ENCODE results near the gene SMIM43.
"Not testable (repeated sequence)": the region's sequence is repeated elsewhere in the genome, so short reads cannot be mapped to it uniquely, and the experiment has no call there.

SMIM43 gene

DNA sequence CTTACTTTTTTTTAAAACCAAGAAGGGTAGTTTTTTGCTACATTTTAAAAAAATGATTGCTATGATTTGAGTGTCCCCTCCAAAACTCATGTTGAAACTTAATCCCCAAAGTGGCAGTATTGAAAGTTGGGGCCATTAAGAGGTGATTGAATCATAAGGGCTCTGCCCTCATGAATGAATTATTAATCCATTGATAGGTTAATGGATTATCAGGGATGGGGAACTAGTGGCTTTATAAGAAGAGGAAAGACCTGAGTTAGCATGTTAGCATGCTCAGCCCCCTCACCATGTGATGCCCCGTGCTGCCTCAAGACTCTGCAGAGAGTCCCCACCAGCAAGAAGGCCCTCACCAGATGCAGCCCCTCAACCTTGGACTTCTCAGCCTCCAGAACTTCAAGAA lies 31.0 kb downstream of the SMIM43 start:
- DNase-seq = no peak

DNA sequence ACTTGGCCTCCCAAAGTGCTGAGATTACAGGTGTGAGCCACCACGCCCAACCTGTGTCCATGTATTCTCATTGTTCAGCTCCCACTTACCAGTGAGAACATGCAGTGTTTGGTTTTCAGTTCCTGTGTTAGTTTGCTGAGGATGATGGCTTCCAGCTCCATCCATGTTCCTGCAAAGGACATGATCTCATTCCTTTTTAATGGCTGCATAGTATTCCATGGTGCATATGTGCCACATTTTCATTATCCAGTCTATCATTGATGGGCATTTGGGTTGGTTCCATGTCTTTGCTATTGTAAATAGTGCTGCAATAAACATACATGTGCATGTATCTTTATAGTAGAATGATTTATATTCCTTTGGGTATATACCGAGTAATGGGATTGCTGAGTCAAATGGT lies 35.2 kb downstream of the SMIM43 start:
- not testable (repeated sequence) for DNase-seq

DNA sequence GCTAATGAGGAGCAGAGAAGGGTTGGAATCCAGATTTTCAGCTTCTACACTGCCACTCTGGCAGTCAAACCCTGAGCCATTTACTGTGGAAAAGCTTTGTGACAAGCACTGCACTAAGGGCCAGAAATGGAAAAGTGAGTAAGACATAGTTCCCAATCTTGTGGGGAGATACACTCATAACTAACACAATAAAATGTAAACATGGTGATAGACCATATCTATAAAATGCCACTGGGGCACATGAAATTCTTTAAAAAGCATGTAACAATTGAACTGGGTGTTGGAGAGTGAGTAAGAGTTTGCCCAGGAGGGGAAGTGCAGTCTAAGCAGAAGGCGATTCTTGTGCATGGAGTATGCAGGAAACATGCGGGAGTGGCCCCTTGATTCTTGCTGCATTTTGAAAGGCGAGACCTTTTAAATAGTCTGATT lies 36.2 kb downstream of the SMIM43 start:
- DNase-seq = no peak

DNA sequence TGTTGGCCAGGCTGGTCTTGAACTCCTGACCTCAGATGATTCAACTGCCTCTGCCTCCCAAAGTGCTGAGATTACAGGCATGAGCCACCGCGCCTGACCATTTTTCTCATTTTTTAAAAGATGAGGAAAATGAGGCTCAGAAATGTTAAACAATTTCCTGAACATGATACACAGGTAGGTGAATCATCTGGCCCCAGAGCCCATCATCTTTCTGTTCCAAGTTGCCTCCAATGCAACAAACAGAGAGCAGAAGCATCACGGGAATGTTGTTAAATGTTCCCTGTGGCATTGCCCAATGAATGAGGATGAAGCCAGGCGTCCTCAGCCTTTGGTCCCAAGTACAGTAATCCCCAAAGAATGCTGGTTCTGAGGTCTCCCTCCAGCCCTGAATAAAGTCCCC lies 36.9 kb downstream of the SMIM43 start:
- no peak for DNase-seq

DNA sequence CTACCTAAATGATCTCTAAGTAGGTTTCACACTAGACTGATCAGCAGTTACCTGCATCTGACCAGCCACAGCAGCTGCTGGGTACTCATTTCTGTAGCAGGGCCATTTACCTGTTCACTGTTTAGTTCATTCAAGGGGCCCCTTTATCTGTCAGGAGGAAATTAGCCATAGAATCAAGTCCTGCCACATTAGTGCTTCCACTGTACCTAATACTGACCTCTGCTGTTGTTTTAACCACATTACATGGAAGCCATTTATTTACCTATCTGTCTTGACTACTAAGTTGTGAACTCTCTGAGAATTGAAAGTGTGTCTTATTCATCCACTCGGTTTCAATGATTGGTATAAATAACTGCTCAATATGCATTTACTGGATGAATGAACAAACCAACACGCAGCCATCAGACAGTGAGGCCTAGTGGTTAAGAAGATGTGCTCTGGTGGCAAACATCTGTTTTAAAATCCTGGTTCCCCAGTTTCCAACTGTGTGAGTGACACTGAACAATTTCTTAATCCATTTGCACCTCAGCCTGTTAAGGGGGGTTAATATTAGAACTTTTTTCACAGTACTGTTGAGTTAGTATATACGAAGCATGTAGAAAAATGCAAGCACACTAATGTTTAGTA lies 38.2 kb downstream of the SMIM43 start:
- DNase-seq = peak; percentile 44

DNA sequence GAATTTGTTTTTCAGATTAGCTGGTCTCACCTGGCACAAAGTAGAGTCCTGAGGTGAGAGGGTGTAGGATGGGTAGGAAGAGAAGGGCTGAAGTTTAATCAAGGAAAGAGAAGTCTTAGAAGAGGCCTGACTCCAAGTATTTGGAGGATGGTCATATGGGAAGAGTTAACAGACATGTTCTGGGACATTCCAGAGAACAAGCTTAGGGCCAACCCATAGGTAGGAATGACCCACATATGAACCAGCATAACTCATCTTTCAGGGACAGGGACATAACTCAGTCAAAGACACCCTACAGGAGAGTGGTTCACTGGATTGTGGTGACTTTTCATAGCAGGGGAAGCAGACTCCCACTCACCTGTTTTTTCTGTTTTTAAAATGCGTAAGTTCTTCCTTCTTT lies 40.3 kb downstream of the SMIM43 start:
- no peak for DNase-seq

DNA sequence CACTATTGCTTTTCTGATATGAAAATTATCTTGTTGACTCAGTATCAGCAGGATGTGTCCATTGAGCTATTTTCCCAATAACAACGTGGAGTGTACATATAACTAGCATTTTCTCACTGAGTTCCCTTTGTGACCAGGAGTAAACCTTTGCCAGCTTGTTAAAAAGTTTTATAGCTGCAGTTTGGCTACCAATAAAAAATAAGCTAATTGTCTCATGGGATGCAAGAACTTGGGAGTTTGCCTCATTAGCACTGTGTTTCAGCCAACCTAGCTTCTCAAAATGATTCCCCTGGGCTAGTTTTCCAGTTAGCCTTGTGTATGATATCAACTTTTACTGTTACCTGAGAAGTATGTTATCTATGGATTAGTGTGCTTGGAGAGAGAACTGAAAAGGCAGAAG lies 43.3 kb downstream of the SMIM43 start:
- DNase-seq = no peak

DNA sequence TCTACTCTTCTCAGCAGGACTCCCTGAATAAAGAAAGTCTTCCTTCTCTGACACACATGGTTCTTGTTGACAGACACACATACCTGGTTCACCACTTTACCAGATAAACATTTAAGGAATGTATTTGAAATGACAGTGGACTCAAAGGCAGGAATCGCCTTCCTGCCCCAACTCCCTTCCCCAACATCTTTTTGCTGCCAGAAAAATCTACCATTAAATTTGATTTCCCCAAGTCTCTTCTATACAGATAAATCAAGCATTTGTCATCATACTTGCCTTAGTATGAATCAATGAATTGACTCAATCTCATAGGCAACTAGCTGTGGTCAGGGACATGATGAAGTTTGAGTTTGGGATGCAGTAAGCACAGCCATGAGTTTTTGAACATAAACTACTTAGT lies 44.9 kb downstream of the SMIM43 start:
- no peak for DNase-seq

DNA sequence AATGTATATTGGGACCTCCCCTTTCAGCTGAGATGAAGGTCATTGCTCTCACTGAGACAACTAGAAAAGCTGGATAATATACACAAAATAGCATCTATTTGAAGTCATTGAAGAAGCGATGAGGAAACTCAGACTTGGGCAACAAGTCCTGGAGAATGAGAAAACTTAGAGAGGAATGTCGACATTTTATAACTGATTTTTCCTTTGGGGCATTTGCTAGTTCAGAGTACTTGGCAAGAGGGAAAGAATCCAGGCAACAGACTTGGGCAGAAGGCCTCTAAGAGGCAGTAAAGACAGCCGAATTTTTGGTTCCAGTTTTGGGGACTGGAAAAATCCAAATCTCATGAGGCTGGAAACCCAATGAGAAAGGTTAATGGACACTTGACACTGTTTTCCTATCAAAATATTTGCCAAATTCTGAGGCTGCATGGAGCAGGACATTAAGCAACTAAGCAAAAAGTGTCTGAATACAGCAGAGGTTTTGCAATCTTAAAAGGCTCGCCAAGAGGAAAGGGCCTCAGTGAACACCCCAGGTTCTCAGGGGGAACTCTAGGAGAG lies 47.2 kb downstream of the SMIM43 start:
- no peak for DNase-seq

DNA sequence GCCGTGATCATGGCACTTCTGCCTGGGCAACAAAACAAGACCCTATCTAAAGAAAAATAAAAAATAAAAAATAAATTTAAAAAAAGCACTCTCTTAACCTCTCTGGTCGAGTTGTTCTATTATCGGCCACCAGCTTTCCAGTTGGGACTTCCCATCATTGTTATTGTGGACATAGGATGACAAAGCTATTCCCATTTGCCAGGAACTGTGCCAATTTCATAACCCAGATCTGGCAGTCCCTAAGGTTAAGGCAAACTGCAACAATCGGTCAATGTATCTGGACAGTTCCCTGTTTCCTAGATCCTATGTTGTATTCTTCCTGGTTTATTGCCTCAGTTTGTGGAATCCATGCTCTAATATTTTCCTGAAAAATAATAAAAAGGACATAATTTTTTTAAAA lies 50.4 kb downstream of the SMIM43 start:
- DNase-seq = no peak

DNA sequence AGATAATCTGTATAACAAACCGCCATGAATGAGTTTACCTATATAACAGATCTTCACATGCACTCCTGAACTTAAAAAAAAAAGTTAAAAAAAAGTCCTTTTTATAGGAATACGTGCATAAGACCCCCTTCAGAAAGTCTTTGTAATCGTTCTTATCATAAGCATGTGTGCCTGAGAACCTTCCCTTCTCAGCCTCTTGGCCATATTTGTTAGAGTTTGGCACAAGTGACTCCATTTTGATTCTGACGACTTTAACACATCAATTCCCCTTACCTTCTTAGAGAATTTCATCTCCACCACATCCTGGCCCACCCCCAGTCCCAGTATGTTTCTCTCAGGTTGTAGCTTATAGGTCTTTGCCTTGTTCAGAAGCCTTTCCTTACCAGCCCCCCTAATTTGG lies 52.2 kb downstream of the SMIM43 start:
- DNase-seq = no peak

DNA sequence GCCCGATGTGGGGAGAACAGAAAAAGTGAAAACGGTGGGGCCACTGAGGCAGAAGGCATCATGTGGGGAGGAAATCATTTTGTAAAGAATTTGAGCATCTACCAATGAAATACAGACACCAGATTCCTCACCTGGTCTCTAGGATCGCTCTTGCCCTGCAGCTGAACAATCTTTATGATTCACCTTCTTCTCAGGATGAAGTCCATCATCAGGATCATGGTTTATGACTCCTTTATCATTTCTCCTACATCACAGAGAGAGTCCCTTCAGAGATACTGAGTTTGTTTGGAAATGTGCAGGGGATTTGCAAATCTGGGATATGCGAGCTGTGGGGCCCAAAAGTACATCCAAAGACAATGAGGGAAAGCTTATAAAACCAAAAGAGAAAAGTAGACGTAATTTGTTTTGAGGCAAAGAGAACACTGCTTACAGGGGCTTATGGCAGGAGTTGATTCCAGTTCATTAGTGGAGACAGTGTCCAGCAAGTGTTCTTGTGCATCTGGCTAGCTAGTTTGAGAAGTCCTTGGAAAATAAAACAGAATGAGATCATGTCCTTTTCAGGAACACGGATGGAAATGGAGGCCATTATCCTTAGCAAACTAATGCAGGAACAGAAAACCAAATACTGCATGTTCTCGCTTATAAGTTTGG lies 52.8 kb downstream of the SMIM43 start:
- DNase-seq = no peak

DNA sequence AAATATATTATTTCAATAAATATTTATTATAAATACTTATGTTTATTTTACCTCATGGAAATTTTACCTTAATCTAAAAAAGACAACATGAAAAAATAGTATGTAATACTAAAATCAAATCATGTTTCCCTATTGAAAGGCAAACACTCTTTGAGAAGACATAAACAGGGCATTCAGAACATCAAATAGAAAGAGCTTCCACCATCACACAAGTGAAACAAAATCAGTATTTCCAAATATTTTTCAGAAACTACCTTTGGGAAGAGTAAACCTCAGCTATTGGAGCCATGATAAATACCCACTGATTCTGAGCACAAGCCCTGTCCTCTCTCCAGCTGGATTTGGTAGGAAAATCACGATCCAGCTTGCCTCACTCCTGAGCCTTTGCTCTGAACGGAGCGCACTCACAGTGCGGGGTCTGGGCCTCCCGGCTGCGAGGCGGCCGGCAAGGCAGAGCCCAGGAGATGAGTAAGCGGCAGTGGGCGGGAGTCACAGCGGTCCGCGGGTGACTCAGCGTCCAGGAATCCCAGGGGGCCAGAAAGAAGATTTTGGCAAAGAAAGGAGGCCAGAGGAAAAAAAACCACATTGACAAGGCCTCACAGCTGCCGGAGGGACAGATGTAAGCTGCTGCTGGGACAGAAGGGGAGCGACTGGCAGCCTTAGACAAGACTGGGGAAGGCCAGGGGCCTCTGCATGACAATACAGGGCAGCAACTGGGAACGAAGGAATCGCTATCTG lies 53.5 kb downstream of the SMIM43 start:
- peak; percentile 43 for DNase-seq

DNA sequence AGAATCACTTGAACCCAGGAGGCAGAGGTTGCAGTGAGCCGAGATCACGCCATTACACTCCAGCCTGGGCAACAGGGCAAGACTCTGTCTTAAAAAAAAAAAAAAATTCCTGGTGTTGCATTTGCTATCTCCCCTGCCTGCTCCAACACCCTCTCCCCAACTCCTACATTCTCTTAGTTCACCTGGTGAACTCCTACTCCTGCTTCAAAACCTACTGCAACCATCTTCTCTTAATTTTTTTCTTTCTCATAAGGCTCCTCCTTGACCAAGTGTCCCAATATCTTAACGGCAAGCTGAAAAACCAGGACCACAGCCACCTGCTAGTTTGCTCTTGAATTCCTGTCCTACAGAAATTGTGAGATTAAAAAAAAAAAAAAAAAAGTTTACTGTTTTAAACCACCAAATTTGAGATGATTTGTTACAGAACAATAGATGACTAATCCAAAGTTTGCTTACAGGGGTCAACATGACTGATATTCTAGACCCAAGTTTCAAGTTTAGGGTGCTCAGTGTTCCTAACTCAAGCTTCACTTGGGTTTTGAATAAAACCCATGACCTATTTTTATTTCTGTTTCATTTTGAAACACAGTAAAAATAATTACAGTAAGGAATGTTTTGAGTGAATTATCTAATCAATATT lies 55.1 kb downstream of the SMIM43 start:
- no peak for DNase-seq

Measured in midbrain (tissue), 1 donor.